Suppressor macrophage treated with lipopolysaccharide for 4 hours (primary cell): Measurements from ENCODE around the gene FAXC.
"Not testable (repeated sequence)": the region's sequence is repeated elsewhere in the genome, so short reads cannot be mapped to it uniquely, and the experiment has no call there.

ENCODE experiments used
- DNase-seq: peaks from one replicate; pipeline ENCODE4 v3.0.0-alpha.2; 2020

FAXC gene

DNA sequence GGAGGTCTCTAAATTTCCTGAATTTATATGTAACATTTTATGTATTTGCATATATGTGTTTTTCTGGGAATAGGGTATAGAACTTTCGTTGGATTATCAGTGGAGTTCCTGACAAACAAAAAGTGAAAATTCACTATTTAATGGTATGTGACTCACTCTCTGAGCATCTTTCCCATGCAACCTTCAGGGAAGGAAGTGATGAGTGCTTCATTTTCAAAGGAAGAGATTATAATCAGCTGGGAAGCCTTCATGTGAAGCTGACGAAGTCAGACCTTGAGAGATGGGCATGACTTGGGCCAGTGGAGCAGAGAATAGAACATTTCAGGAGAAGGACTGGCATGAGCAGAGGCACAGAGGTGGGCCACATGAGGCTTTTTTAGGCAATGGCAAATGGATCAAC is 72.7 kb downstream of the FAXC start:
- DNase-seq, result no peak

DNA sequence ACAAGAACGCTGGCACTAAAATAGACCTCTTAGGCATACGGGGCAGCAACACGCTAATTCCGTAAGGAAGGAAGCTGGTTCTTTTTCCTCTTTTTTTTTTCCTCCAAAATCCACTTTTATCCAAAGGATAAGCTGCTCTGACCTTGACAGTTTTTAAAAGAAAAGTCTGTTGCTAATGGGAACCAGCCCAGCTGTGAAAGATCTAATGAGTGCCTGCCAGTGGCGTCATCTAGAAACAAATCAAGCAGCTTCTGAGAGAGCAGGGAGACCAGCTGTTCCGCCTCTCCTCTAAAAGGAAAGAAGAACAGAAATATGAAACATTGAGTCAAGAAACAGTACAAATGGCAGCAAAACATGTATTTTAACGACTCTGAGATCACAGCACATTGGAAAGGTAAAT is 78.6 kb downstream of the FAXC start:
- no peak for DNase-seq

DNA sequence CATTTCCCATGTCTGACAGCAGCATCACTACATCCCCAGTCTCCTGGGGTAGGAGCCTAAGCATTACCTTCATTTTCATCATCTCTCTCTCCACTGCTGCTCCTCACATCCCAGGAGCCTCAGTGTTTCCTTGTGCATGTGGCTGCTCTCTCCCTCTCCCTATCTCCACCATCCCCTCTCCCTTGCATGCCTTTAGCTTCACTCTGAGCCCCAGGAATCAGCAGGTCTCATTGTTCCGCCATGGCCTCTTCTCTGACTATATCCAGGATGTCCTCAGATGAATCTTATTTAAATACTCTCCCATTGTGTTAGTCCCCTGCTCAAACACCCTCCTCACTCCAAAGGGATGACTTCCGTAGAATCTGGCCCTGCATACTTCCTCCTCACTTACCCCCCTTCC is 79.4 kb downstream of the FAXC start:
- DNase-seq, result no peak

DNA sequence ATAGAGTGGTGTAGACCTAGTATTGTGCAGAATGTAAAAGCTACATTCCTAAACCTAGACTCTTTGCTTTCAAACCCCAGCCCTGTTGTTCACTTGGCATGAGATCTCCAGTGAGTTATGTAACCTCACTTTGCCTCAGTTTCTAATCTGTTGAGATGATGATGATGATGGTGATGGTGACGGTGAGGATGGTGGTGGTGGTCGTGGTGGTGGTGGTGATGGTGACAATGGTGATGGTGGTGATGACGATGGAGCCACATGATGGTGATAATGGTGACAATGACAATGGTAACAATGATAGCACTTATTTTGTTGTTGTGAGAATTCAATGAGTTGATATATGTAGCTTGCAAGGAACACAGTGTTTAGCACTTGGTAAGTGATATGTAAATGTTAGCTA is 80.3 kb downstream of the FAXC start:
- no peak for DNase-seq

DNA sequence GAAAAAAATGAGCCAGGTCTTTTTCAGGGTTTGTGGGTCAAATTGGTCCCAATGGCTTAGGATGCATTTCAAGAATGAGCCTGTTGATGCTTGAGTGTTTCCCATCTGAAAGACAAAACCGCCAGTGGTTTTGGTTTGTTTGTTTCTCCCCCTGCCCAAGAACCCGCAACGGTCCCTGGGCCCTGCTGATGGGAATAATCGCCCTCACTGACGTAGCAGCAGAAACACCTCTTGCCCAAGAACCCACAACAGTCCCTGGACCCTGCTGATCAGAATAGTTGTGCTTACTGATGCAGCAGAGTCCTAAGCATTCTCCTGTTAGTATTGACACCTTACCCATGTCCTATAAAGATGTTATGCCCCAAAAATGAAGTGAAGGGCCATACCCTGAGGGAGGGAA is 82.5 kb downstream of the FAXC start:
- DNase-seq, result not testable (repeated sequence)

DNA sequence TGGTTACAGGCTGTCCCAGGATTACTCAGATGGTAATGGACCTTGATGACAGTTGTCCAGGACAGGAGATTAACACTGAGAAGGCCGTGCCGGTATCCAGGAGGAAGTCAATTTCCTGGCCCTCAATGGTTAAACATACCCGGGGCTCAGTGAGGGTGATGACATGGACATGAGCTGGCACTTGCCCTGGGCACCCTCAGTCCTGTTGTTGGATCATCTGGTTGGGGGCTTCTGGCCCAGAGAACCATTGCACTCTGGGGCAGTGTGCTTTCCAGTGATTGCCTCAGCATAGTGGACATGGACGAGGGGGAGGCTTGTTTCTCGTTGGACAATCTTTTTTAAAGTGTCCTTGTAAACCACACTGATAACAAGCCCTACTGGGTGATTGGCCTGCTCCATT is 84.0 kb downstream of the FAXC start:
- DNase-seq, result not testable (repeated sequence)

DNA sequence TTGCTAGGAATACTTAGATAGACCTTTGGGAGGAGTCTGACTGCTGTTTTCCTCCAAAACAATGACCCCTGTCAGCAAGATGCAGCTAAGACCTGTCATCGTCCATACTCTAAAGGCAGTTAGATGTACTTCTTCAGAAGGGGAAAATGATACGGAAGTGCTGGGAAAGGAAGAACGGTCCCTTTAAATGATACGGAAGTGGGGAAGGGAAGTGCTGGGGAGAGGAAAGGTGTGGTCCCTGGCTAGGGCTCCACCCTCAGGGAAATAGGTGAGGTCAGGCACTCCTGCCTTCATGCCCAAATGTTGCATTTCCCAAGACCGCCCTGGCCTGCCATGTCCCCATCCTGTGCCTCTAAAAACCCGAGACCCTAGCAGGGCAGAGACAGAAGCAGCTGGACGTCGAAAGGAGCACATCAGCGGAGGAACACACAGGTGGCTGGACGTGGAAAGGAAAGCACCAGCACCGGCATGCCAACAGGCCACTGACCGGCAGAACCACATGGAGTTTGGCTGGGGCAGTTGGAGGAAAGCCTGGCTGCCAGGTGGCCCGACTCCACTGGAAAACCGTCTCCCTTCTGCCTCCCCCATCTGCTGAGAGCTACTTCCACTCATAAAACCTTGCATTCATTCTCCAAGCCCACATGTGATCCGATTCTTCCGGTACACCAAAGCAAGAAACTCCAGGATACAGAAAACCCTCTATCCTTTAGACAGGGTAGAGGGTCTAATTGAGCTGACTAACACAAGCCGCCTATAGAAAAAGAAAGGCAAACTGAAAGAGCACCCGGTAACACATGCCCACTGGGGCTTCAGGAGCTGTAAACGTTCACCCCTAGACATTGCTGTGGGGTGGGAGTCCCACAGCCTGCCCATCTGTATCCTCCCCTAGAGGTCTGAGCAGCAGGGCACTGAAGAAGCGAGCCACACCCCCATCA is 94.6 kb downstream of the FAXC start:
- DNase-seq, result no peak

DNA sequence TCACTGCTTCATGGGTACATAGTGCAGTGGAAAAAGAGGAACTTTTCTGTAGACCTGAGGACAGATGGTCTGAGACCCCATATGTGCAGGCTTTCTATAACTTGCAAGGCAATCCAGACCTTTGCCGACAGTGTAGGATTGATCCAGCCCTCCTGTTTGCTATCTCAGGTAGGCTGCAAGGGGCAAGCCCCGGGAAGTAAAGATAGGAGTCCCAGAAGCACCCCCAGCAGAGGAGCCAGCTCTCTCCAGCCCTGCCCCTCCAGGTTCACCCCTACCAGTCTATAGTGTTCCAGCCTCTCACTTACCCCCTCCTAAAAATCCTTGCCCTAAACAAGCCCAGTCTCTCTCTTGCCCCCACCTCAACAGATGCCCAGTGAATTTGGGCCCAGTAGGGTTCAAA is 96.2 kb downstream of the FAXC start:
- DNase-seq, result no peak

DNA sequence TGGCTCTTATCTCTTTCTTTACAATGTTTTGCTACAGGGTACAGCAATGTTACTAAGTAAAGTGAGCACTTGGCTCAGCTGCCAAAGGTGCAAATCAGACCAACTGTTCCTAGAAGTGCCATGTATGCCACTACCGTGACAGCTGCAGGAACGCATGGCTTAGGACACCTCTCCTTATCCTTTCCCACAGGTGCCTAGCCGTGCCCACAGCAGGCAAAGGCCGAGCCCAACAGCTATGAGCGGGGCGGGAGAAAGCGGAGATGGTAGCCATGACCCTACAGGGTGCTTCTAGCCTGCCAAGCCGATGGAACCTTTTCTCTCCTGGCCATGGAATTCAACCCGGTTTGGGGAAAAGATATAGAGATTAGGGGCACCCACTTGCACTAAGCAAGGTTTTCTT is 97.1 kb downstream of the FAXC start:
- DNase-seq, result no peak

DNA sequence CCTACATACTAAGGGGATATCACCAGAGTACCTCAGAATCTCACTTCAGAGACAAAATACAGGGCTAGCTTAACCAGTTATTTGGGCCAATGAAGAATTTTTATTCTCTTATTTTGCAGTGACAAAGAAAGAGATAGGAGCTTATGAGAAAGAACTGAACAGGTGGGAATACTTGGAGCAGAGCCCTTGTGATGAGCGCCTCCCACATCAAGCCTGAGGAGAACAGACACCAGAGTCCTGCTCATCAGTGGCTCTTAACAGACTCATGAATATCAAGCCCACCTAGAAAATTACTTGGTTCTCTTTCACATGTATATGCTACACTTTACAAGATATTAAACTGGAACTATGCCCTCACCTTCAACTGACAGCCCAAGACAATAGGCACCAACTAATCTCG is 99.0 kb downstream of the FAXC start:
- no peak for DNase-seq

DNA sequence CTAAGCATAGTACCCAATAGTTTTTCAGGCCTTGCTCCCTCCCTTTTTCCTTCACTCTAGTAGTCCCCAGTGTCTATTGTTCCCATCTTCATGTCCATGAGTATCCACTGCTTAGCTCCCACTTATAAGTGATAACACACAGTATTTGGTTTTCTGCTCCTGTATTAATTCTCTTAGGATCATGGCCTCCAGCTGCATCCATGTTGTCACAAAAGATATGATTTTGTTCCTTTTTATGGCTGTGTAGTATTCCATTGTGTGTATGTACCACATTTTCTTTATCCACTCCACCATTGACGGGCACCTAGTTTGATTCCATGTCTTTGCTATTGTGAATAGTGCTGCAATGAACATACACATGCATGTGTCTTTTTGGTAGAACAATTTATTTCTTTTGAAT is 102.9 kb downstream of the FAXC start:
- DNase-seq, result no peak

DNA sequence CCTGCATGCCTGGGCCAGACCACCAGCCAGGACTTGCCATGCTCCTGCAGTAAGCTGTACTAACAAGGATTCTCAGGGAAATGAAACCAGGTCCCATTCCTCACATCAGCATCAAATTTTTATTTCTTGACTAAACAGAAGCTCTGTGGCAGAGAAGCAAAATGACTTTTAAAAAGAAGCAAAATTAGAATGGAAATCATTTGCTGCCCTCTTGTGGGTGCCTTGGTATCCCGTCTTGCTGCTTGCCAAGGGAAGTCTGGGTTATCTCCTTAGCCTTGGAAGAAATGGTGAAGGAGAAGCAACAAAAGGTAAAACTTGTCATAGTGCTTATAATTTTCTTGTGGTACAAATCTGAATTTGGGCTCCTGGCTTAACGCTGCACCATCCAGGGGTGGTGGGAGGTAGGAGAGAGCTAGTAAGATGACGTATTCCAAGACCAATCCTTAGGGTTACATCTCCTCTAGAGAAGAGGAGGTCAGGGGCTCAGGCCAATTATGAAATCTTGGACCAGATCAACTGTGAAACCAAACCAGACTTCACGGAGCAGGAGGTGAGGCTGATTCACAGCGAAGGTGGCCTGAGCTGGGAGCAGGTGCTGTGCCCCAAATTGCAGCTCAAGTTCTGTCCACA is 107.5 kb downstream of the FAXC start:
- DNase-seq, result no peak

DNA sequence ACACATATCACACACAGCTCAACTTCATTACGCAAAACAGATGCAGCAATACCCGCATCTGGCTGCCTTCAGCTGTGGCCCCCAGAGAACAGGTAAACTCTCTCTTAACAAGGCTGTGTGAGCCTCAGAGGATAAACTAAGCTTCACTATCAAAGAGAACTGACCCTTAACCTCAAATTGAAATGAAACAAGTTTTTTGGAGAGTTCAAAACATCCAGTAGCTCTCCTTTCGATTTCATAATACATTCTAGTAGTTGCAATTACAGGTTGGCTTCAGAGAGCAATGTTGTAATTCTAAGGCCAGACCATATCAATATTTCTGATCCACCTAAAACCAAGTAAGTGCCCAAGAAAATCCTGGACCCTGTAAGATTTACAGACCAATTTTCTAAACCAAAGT is 113.5 kb downstream of the FAXC start:
- no peak for DNase-seq

DNA sequence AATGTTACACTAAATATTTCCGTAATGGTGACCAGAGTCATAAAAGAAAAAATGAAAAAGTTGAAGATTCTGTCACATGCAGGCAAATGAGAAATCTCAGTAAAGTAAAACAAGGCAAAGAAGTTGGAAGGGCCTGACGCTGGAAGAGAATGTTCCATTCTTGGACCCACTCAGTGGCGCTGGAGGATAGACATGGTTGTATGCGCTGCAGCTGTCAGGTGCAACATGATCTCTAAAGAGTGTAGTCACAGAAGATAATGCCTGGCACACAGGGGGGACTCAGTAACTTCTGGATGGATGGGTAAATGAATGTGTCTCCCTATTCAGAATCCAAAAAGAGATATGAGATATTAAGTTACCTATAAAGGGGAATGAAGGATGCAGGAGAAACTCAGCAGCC is 116.3 kb downstream of the FAXC start:
- DNase-seq, result no peak

DNA sequence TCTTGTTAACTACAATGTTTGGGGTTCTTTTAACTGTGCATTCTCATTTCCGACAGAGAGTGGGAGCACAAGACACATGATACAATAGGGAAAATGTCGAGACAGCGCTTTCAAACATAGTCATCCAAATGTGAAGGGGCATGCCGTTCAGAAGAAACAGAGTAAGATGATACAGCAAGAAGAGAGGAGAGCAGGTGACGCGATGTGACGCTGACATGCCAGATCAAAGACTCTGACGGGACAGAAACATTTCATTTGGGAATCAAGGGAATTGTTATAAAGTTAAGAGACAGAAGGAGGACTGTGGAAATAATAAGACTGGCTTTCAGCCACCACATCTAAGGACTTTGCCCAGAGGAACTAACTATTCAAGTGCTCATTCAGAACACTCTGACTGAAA is 117.4 kb downstream of the FAXC start:
- no peak for DNase-seq

DNA sequence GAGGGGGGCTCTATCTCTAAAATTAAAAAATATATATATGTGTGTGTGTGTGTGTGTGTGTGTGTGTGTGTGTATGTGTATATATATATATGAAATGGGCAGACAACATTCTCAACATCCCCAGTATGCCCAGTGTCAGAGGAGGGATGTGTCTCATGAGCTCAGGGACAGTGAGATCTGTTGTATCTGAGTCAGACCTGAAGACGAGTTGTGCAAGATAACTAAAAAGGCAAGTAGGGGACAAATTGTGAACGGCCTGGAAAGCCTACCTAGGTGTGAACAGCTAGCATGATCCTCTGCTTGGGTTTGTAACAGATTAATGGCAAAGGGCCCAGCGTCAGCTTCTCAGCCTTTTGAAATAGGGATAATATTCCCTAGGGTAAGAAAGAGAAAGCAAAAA is 124.3 kb downstream of the FAXC start:
- DNase-seq, result no peak
